SK-N-SH (cell line): ENCODE data around the gene MNX1. TPM values are rescaled to one million over a fixed set of nuclear protein-coding genes. Genes with fewer than 3 reads are reported as not detected.

Experiments used
- CTCF ChIA-PET: fragments of 300-600, 350-600 bp; formaldehyde crosslinking; extraction: SDS; loops from one replicate; lab custom pipeline; 2021; lab: Yijun Ruan, JAX
- POLR2A ChIA-PET: fragments of 350-600 bp; sonication (Branson Sonifier 250); formaldehyde crosslinking; extraction: SDS; loops from one replicate; lab custom pipeline; 2020; ENCODE audit warnings: antibody characterized with exemption, inconsistent platforms; lab: Yijun Ruan, JAX
- DNase-seq: peaks from one replicate; pipeline ENCODE4 v3.0.0; 2012
- H2AFZ ChIP-seq: fragments of 200-600 bp; sonication (generic); 2 replicates; pipeline ENCODE4 v1.8.1; 2016; ENCODE audit warnings: antibody characterized with exemption, mild to moderate bottlenecking, low read depth
- H3F3A ChIP-seq: fragments of 200-600 bp; sonication (generic); replicated peaks from 2 replicates; pipeline ENCODE3; 2016; ENCODE audit warnings: antibody characterized with exemption, mild to moderate bottlenecking; ENCODE audit not compliant: insufficient read depth
- H3K27ac ChIP-seq, 2 experiments: fragments of 200-500 bp in 1 of 2; fragments of 200-600 bp in 1 of 2; sonication (Bioruptor generic) in 1 of 2; sonication (generic), shearing (Covaris generic) in 1 of 2; 2 replicates each; pipeline versions ENCODE4 v1.5.1 to v1.6.1; 2014 to 2016; ENCODE audit warnings: low read depth in 2 of 2, inconsistent platforms in 1 of 2, low read length in 1 of 2, mild to moderate bottlenecking in 1 of 2, mixed read lengths in 1 of 2
- H3K27me3 ChIP-seq: fragments of 200-600 bp; sonication (generic), shearing (Covaris generic); 2 replicates; pipeline ENCODE4 v1.6.1; 2016; ENCODE audit warnings: mixed run types; ENCODE audit not compliant: insufficient read depth
- H3K36me3 ChIP-seq, 2 experiments: fragments of 200-500 bp in 1 of 2; fragments of 200-600 bp in 1 of 2; sonication (Bioruptor generic) in 1 of 2; sonication (generic) in 1 of 2; replicated peaks in 1 of 2; 2 replicates each; pipeline versions ENCODE3 to v1.5.1; 2014 to 2016; ENCODE audit warnings: low read length in 1 of 2, mild to moderate bottlenecking in 1 of 2; ENCODE audit not compliant: insufficient read depth in 2 of 2, control insufficient read depth in 1 of 2
- H3K4me1 ChIP-seq, 2 experiments: fragments of 200-500 bp in 1 of 2; fragments of 200-600 bp in 1 of 2; sonication (Bioruptor generic) in 1 of 2; sonication (generic), shearing (Covaris generic) in 1 of 2; 2 replicates each; pipeline versions ENCODE4 v1.5.1 to v1.6.1; 2014 to 2016; ENCODE audit warnings: low read depth in 1 of 2, low read length in 1 of 2, mixed run types in 1 of 2; ENCODE audit not compliant: insufficient read depth in 2 of 2, control insufficient read depth in 1 of 2
- H3K4me2 ChIP-seq: fragments of 200-600 bp; sonication (generic), shearing (Covaris generic); 2 replicates; pipeline ENCODE4 v1.6.1; 2017; ENCODE audit warnings: mixed run types
- H3K4me3 ChIP-seq, 2 experiments: fragments of 200-500 bp in 1 of 2; fragments of 200-600 bp in 1 of 2; sonication (Bioruptor generic) in 1 of 2; sonication (generic), shearing (Covaris generic) in 1 of 2; 2 replicates each; pipeline versions ENCODE4 v1.5.1 to v1.8.1; 2014 to 2016; ENCODE audit warnings: low read depth in 2 of 2, inconsistent platforms in 1 of 2, low read length in 1 of 2, mild to moderate bottlenecking in 1 of 2, mixed read lengths in 1 of 2, moderate library complexity in 1 of 2
- H3K79me2 ChIP-seq: fragments of 200-600 bp; sonication (generic); 2 replicates; pipeline ENCODE4 v1.8.1; 2017; ENCODE audit warnings: mild to moderate bottlenecking; ENCODE audit not compliant: insufficient read depth
- H3K9ac ChIP-seq: fragments of 200-600 bp; sonication (generic); 2 replicates; pipeline ENCODE4 v1.6.1; 2017; ENCODE audit warnings: mixed run types
- H3K9me2 ChIP-seq: fragments of 200-600 bp; sonication (generic); 2 replicates; pipeline ENCODE4 v1.6.1; 2017; ENCODE audit warnings: mixed run types
- H3K9me3 ChIP-seq: fragments of 200-600 bp; sonication (generic); 2 replicates; pipeline ENCODE4 v1.6.1; 2017; ENCODE audit warnings: mixed run types, mild to moderate bottlenecking, moderate library complexity
- H4K20me1 ChIP-seq: fragments of 200-600 bp; sonication (generic); 2 replicates; pipeline ENCODE4 v1.6.1; 2017; ENCODE audit warnings: mild to moderate bottlenecking, mixed run types; ENCODE audit not compliant: insufficient read depth
- ELF1 ChIP-seq: IDR thresholded peaks from 2 replicates; pipeline ENCODE4 v1.4.0; 2012
- FOSL2 ChIP-seq: IDR thresholded peaks from 2 replicates; pipeline ENCODE4 v1.4.0; 2012; ENCODE audit warnings: low read depth, mild to moderate bottlenecking, moderate library complexity, borderline replicate concordance
- FOXM1 ChIP-seq: IDR thresholded peaks from 2 replicates; pipeline ENCODE4 v1.4.0; 2012; ENCODE audit warnings: low read depth, mild to moderate bottlenecking
- GABPA ChIP-seq: IDR thresholded peaks from 2 replicates; pipeline ENCODE4 v1.4.0; 2012; ENCODE audit warnings: low read depth, mild to moderate bottlenecking
- MXI1 ChIP-seq: IDR thresholded peaks from 2 replicates; pipeline ENCODE4 v1.6.1; 2012; ENCODE audit warnings: mild to moderate bottlenecking, low read depth, low read length, improper control_type of control experiment
- NFIC ChIP-seq: IDR thresholded peaks from 2 replicates; pipeline ENCODE4 v1.4.0; 2012; ENCODE audit warnings: borderline replicate concordance
- POLR2AphosphoS5 ChIP-seq: IDR thresholded peaks from 2 replicates; pipeline ENCODE4 v1.6.1; 2012; ENCODE audit warnings: low read depth, low read length
- RFX5 ChIP-seq: IDR thresholded peaks from 2 replicates; pipeline ENCODE4 v1.6.1; 2012; ENCODE audit warnings: mild to moderate bottlenecking, improper control_type of control experiment, low read length
- SIN3A ChIP-seq: IDR thresholded peaks from 2 replicates; pipeline ENCODE4 v1.6.1; 2012; ENCODE audit warnings: low read depth, mild to moderate bottlenecking, low read length, moderate library complexity, borderline replicate concordance
- SMC3 ChIP-seq: IDR thresholded peaks from 2 replicates; pipeline ENCODE4 v1.6.1; 2012; ENCODE audit warnings: low read depth, low read length, improper control_type of control experiment
- USF1 ChIP-seq: IDR thresholded peaks from 2 replicates; pipeline ENCODE4 v1.4.0; 2012; ENCODE audit warnings: low read depth, borderline replicate concordance
- USF2 ChIP-seq: fragments of 150-350 bp; IDR thresholded peaks from 2 replicates; pipeline ENCODE4 v1.6.1; 2017; ENCODE audit warnings: antibody characterized with exemption, low read length, low read depth, borderline replicate concordance
- ZBTB33 ChIP-seq: IDR thresholded peaks from 2 replicates; pipeline ENCODE4 v1.4.0; 2012; ENCODE audit warnings: low read depth, borderline replicate concordance
- WGBS: methylation state at CpG from one replicate; pipeline ENCODE4 v1.1.6; 2017; ENCODE audit warnings: low lambda C conversion rate; 5-methylcytosine and 5-hydroxymethylcytosine counted together
- polyA plus RNA-seq, 3 experiments: library from polyadenylated mRNA; depleted of rRNA; stranded (reverse); fragments of >200 nt; gene quantifications; 2 replicates each; pipeline ENCODE4 v1.2.3, GENCODE V29; 2012
- TF ChIP-seq, protein P1 (sequence below): fragments of 150-350 bp; IDR thresholded peaks from 2 replicates; pipeline ENCODE4 v1.6.1; 2016; ENCODE audit warnings: mild to moderate bottlenecking, low read depth, low read length
- TF ChIP-seq, protein P2 (sequence below): IDR thresholded peaks from 2 replicates; pipeline ENCODE4 v1.6.1; 2012; ENCODE audit warnings: mild to moderate bottlenecking, low read depth, low read length, moderate library complexity

Gene MNX1
- polyA plus RNA-seq, 1 of the 3 experiments (the other 2 are of a cell fraction): not detected

GRCh38 chr7:157032128-157032527, 21.7 kb upstream of the MNX1 start:
- H3F3A ChIP-seq: no peaks in the 10 kb centered on the region
- H4K20me1 ChIP-seq: no peaks in the 10 kb centered on the region
- H3K9me2 ChIP-seq: no peaks in the 10 kb centered on the region
- H3K9me3 ChIP-seq: no peaks in the 10 kb centered on the region; the same call in 1 of the 2 replicates
- no peak overlapping the region for H2AFZ ChIP-seq
- CTCF ChIA-PET: interaction anchor here (0.8 kb wide), 1 partner anchor 26 kb away, joined by 3 read pairs; no protein-coding TSS in a partner anchor
- no peaks in the 10 kb centered on the region for H3K79me2 ChIP-seq
- POLR2A ChIA-PET: no interaction called here
- H3K27me3 ChIP-seq: peaks cover 81% of the 10 kb centered on the region
- H3K4me3 ChIP-seq: no peak overlapping the region
- 20% methylated on average over 4 of the region's 4 CpGs for WGBS
- H3K4me2 ChIP-seq: no peak overlapping the region
- no peak for TF ChIP-seq GABPA
- no peak for TF ChIP-seq RFX5
- no peak for TF ChIP-seq USF2
- no peak for TF ChIP-seq SIN3A
- TF ChIP-seq MXI1: no peak
- TF ChIP-seq, protein P1, sequence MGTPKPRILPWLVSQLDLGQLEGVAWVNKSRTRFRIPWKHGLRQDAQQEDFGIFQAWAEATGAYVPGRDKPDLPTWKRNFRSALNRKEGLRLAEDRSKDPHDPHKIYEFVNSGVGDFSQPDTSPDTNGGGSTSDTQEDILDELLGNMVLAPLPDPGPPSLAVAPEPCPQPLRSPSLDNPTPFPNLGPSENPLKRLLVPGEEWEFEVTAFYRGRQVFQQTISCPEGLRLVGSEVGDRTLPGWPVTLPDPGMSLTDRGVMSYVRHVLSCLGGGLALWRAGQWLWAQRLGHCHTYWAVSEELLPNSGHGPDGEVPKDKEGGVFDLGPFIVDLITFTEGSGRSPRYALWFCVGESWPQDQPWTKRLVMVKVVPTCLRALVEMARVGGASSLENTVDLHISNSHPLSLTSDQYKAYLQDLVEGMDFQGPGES: no peak
- TF ChIP-seq NFIC: no peak
- TF ChIP-seq FOXM1: no peak
- TF ChIP-seq, protein P2, sequence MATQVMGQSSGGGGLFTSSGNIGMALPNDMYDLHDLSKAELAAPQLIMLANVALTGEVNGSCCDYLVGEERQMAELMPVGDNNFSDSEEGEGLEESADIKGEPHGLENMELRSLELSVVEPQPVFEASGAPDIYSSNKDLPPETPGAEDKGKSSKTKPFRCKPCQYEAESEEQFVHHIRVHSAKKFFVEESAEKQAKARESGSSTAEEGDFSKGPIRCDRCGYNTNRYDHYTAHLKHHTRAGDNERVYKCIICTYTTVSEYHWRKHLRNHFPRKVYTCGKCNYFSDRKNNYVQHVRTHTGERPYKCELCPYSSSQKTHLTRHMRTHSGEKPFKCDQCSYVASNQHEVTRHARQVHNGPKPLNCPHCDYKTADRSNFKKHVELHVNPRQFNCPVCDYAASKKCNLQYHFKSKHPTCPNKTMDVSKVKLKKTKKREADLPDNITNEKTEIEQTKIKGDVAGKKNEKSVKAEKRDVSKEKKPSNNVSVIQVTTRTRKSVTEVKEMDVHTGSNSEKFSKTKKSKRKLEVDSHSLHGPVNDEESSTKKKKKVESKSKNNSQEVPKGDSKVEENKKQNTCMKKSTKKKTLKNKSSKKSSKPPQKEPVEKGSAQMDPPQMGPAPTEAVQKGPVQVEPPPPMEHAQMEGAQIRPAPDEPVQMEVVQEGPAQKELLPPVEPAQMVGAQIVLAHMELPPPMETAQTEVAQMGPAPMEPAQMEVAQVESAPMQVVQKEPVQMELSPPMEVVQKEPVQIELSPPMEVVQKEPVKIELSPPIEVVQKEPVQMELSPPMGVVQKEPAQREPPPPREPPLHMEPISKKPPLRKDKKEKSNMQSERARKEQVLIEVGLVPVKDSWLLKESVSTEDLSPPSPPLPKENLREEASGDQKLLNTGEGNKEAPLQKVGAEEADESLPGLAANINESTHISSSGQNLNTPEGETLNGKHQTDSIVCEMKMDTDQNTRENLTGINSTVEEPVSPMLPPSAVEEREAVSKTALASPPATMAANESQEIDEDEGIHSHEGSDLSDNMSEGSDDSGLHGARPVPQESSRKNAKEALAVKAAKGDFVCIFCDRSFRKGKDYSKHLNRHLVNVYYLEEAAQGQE: no peak
- no peak for TF ChIP-seq ZBTB33
- no peak for TF ChIP-seq SMC3
- TF ChIP-seq USF1: no peak
- no peak for TF ChIP-seq ELF1
- no peak for TF ChIP-seq FOSL2
- TF ChIP-seq POLR2AphosphoS5: no peak
- H3K27ac ChIP-seq: no peak overlapping the region
- no peaks in the 10 kb centered on the region for H3K36me3 ChIP-seq
- H3K9ac ChIP-seq: no peak overlapping the region
- DNase-seq: no peak
- no peaks in the 10 kb centered on the region; a peak in 1 of 4 replicates for H3K4me1 ChIP-seq
